ENCODE data around the gene DCAF5. TPM values are rescaled to one million over a fixed set of nuclear protein-coding genes. Genes with fewer than 3 reads are reported as not detected.
A peak's percentile ranks its signal among the peaks of the same experiment; 100 is the strongest.

Gene DCAF5
- total RNA-seq, 1 experiment from 2014 or later = 29.1 TPM

DNA sequence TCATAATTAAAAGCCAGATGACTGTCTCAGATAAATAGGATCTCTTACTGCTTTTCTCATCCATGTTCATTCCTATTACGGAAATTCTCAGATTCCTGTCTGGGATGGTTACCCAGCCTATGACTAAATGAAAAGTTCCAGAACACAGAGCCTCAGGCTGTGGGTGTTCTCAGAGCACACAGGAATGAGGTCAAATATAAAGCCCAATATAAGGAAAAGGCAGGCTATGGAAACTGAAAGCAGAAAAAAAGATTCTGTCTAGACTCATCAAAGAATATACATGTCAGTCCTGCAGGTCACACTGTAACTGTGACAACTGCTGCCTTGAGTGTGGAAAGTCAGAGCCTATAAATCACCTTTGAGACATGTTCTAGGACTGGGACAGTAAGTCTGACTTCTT lies 64.3 kb downstream of the DCAF5 start:
- H3K79me2 ChIP-seq (ENCODE audit: low read depth) = peaks cover 10% of the 10 kb centered on the region
- CTCF ChIA-PET = no interaction called here
- POLR2A ChIA-PET (ENCODE audit: unreplicated experiment) = no interaction called here
- H3K27ac ChIP-seq = no peak overlapping the region
- no peaks in the 10 kb centered on the region for H4K20me1 ChIP-seq (ENCODE audit: insufficient read depth)
- H3K4me2 ChIP-seq = no peak overlapping the region
- H2AFZ ChIP-seq = no peak overlapping the region
- H3K9me2 ChIP-seq (ENCODE audit: insufficient read depth) = no peaks in the 10 kb centered on the region
- DNase-seq = no peak
- intact Hi-C loops (cut with micrococcal nuclease; ENCODE audit: unreplicated experiment) = no loop called here
- H3F3A ChIP-seq (ENCODE audit: insufficient read depth, low read depth) = peaks cover 12% of the 10 kb centered on the region; the same call in 1 of the 2 replicates
- H3K27me3 ChIP-seq (ENCODE audit: insufficient read depth, low read depth) = no peaks in the 10 kb centered on the region
- no TSS peak for BruUV-seq (replicated peaks)
- H3K9me3 ChIP-seq (ENCODE audit: insufficient read depth, low read depth) = no peaks in the 10 kb centered on the region
- H3K36me3 ChIP-seq (ENCODE audit: low read depth) = peaks cover 27% of the 10 kb centered on the region
- TF ChIP-seq, protein P1, sequence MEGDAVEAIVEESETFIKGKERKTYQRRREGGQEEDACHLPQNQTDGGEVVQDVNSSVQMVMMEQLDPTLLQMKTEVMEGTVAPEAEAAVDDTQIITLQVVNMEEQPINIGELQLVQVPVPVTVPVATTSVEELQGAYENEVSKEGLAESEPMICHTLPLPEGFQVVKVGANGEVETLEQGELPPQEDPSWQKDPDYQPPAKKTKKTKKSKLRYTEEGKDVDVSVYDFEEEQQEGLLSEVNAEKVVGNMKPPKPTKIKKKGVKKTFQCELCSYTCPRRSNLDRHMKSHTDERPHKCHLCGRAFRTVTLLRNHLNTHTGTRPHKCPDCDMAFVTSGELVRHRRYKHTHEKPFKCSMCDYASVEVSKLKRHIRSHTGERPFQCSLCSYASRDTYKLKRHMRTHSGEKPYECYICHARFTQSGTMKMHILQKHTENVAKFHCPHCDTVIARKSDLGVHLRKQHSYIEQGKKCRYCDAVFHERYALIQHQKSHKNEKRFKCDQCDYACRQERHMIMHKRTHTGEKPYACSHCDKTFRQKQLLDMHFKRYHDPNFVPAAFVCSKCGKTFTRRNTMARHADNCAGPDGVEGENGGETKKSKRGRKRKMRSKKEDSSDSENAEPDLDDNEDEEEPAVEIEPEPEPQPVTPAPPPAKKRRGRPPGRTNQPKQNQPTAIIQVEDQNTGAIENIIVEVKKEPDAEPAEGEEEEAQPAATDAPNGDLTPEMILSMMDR (conservative IDR thresholded peaks at IDR 0.05) = no peak
- no peak for TF ChIP-seq EZH2 (IDR thresholded peaks at IDR 0.05; ENCODE audit: low read depth)
- no peak overlapping the region for H3K4me3 ChIP-seq
- H3K4me1 ChIP-seq (replicated peaks; ENCODE audit: insufficient read depth) = peaks cover 7% of the 10 kb centered on the region

DNA sequence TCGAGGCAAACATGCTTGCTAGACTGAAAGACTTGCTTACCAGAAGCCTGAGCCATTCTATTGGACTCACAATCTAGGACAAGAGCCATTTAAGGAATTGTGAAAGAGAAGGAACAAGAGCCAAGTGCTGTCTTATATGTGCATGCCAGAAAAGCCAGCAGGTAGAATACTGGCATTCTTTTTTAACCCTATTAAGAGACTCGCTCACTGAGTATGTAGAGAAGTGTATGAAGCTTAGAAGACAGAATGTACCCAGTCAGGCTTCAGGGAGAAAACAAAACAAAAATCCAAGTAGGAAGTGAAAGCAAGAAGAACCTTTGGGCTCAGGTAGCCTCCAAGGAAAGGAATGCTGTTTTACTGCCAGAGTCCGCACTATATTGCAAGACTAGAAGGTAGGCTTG lies 65.9 kb downstream of the DCAF5 start:
- Histone ChIP-seq H3K4me2 (peak overlapping the region; percentile 35), H3K9me2 (ENCODE audit: insufficient read depth) (no peaks in the 10 kb centered on the region), H3K27ac (peak overlapping the region; percentile 25; the same call in 1 of the 2 replicates), H4K20me1 (ENCODE audit: insufficient read depth) (no peaks in the 10 kb centered on the region), H3K79me2 (ENCODE audit: low read depth) (peaks cover 10% of the 10 kb centered on the region), H2AFZ (no peak overlapping the region), H3K27me3 (ENCODE audit: insufficient read depth, low read depth) (no peaks in the 10 kb centered on the region), H3K4me3 (no peak overlapping the region), H3K36me3 (ENCODE audit: low read depth) (peaks cover 27% of the 10 kb centered on the region), H3K4me1 (replicated peaks; ENCODE audit: insufficient read depth) (peaks cover 5% of the 10 kb centered on the region; the same call in 1 of the 2 replicates), H3K9me3 (ENCODE audit: insufficient read depth, low read depth) (no peaks in the 10 kb centered on the region), H3F3A (ENCODE audit: insufficient read depth, low read depth) (peaks cover 9% of the 10 kb centered on the region; the same call in 1 of the 2 replicates)
- intact Hi-C loops (cut with micrococcal nuclease; ENCODE audit: unreplicated experiment) = no loop called here
- TF ChIP-seq, protein P1 (conservative IDR thresholded peaks at IDR 0.05) = no peak
- TF ChIP-seq EZH2 (IDR thresholded peaks at IDR 0.05; ENCODE audit: low read depth) = no peak
- ChIA-PET POLR2A (ENCODE audit: unreplicated experiment) (interaction anchor here (0.6 kb wide), 1 partner anchor 82 kb away, joined by 4 read pairs; no protein-coding TSS in a partner anchor), CTCF (no interaction called here)
- no TSS peak for BruUV-seq (replicated peaks)
- peak in 1 of 2 experiments; percentile 88 for DNase-seq

DNA sequence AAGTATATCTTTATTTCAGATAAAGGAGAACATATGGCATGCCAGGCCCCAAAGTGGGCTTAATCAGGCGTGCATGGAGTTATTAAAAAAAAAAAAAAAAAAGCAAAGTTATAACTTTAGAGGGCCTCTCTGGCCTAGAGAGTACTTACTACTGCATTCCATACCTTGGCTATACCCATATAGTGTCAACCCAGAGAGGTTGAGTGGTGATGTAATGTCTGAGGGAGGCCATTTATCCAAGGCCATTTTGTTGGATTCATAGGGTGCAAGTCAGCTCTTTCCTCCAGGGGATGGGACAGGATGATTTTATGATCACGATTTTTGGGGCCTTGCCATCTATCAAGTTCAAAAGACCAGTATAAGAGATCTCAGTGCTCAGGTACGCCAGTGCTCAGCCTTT lies 66.4 kb downstream of the DCAF5 start:
- H4K20me1 ChIP-seq (ENCODE audit: insufficient read depth) = no peaks in the 10 kb centered on the region
- H3F3A ChIP-seq (ENCODE audit: insufficient read depth, low read depth) = peaks cover 9% of the 10 kb centered on the region; the same call in 1 of the 2 replicates
- no peak for DNase-seq
- TSS peak; percentile 26 for BruUV-seq (replicated peaks)
- H3K27me3 ChIP-seq (ENCODE audit: insufficient read depth, low read depth) = no peaks in the 10 kb centered on the region
- H3K36me3 ChIP-seq (ENCODE audit: low read depth) = peaks cover 27% of the 10 kb centered on the region
- H3K27ac ChIP-seq = peak overlapping the region; percentile 25; the same call in 1 of the 2 replicates
- no peaks in the 10 kb centered on the region for H3K9me2 ChIP-seq (ENCODE audit: insufficient read depth)
- no peak overlapping the region for H2AFZ ChIP-seq
- peak overlapping the region; percentile 35 for H3K4me2 ChIP-seq
- peaks cover 5% of the 10 kb centered on the region; the same call in 1 of the 2 replicates for H3K4me1 ChIP-seq (replicated peaks; ENCODE audit: insufficient read depth)
- ChIA-PET POLR2A (ENCODE audit: unreplicated experiment) (interaction anchor here (0.6 kb wide), 1 partner anchor 82 kb away, joined by 4 read pairs; no protein-coding TSS in a partner anchor), CTCF (no interaction called here)
- peaks cover 10% of the 10 kb centered on the region for H3K79me2 ChIP-seq (ENCODE audit: low read depth)
- no peaks in the 10 kb centered on the region for H3K9me3 ChIP-seq (ENCODE audit: insufficient read depth, low read depth)
- no peak overlapping the region for H3K4me3 ChIP-seq
- no peak for TF ChIP-seq EZH2 (IDR thresholded peaks at IDR 0.05; ENCODE audit: low read depth)
- TF ChIP-seq, protein P1 (conservative IDR thresholded peaks at IDR 0.05) = no peak
- intact Hi-C loops (cut with micrococcal nuclease; ENCODE audit: unreplicated experiment) = no loop called here
